ENCODE measurements around the gene ZMIZ2. TPM values are rescaled to one million over a fixed set of nuclear protein-coding genes. Genes with fewer than 3 reads are reported as not detected.
"Not testable (repeated sequence)": the region's sequence is repeated elsewhere in the genome, so short reads cannot be mapped to it uniquely, and the experiment has no call there.

Gene ZMIZ2
- total RNA-seq, 2 donors from 2014 or later, result 23.4 to 38.9 TPM

DNA sequence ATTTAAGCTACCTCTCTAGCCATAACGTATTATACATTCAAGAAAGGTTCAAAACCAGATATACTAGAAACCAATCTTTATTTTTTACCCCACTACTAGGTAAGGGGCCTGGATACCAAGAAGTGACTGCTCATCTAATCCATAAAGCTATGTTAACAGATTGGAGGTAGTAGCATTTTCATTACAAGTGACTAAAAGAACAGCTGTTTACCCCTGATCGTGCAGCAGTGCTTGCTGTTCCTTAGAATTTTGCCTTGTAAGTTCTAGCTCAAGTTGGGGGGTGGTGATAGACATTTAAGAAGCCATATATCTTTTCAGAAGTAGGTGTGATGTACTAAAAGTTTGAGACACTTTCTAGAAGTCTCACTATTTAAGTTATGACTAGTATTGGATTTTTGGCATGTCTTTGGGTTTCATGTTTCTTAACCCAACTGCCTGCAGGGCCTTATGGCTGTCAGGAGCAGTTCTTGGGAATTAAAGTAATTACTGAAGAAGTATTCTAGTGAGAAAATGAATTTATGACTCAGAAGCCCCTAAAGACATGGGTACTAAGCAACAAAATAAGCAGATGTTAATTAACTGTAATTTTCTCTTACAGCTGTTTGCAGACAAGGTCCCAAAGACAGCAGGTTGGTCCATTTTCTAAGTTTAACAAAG lies 50.1 kb downstream of the ZMIZ2 start:
- peaks cover 16 to 25% of the 10 kb centered on the region in 2 donors for H3K4me1 ChIP-seq (ENCODE audit: control insufficient read depth in 1 of 2, low read depth in 2 of 2)
- H3K27ac ChIP-seq, result peak overlapping the region; percentile 4 to 99
- no peaks in the 10 kb centered on the region for H3K9me3 ChIP-seq
- peaks cover 37% of the 10 kb centered on the region for H3K36me3 ChIP-seq
- no peak for DNase-seq (ENCODE audit: low spot score)
- TF ChIP-seq, protein P1, sequence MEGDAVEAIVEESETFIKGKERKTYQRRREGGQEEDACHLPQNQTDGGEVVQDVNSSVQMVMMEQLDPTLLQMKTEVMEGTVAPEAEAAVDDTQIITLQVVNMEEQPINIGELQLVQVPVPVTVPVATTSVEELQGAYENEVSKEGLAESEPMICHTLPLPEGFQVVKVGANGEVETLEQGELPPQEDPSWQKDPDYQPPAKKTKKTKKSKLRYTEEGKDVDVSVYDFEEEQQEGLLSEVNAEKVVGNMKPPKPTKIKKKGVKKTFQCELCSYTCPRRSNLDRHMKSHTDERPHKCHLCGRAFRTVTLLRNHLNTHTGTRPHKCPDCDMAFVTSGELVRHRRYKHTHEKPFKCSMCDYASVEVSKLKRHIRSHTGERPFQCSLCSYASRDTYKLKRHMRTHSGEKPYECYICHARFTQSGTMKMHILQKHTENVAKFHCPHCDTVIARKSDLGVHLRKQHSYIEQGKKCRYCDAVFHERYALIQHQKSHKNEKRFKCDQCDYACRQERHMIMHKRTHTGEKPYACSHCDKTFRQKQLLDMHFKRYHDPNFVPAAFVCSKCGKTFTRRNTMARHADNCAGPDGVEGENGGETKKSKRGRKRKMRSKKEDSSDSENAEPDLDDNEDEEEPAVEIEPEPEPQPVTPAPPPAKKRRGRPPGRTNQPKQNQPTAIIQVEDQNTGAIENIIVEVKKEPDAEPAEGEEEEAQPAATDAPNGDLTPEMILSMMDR (IDR thresholded peaks at IDR 0.05), result no peak
- H3K4me3 ChIP-seq, result peak overlapping the region; percentile 99
- H3K27me3 ChIP-seq (replicated peaks; ENCODE audit: insufficient read depth), result no peaks in the 10 kb centered on the region
- no peak for ATAC-seq (ENCODE audit: insufficient number of reproducible peaks, low FRiP score, low read depth)

DNA sequence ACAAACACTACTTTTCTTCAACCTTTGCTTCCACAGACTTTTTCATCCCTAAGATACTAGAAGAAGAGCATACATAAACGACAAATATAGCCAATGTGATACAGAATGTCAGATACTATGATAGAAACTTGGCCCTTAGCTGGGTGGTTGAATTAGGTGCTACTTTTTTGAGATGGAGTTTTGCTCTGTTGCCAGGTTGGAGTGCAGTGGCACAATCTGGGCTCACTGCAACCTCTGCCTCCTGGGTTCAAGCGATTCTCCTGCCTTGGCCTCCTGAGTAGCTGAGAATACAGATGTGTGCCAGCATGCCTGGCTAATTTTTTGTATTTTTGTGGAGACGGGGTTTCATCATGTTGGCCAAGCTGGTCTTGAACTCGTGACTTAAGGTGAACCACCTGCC lies 51.3 kb downstream of the ZMIZ2 start:
- peaks cover 43% of the 10 kb centered on the region for H3K36me3 ChIP-seq
- peaks cover 16 to 25% of the 10 kb centered on the region in 2 donors for H3K4me1 ChIP-seq (ENCODE audit: control insufficient read depth in 1 of 2, low read depth in 2 of 2)
- DNase-seq (ENCODE audit: low spot score) (no peak), ATAC-seq (ENCODE audit: insufficient number of reproducible peaks, low FRiP score, low read depth) (no peak)
- TF ChIP-seq, protein P1 (IDR thresholded peaks at IDR 0.05), result no peak
- H3K9me3 ChIP-seq, result no peaks in the 10 kb centered on the region
- H3K27ac ChIP-seq, result no peak overlapping the region
- no peak overlapping the region for H3K4me3 ChIP-seq
- H3K27me3 ChIP-seq (replicated peaks; ENCODE audit: insufficient read depth), result no peaks in the 10 kb centered on the region

DNA sequence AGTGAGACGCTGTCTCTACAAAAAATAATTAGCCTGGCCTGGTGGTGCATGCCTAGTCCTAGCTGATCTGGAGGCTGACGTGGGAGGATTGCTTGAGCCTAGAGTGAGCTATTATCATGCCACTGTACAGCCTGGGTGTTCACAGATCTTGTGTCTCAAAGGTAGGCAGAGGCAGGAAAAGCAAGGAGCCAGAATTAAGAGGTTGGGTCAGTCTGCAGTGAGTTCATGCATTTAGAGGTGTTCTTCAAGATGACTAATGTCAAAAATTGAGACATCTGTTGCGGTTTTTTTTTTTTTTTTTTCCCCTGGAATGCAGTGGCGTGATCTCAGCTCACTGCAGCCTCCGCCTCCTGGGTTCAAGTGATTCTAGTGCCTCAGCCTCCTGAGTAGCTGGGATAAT lies 53.2 kb downstream of the ZMIZ2 start:
- no peaks in the 10 kb centered on the region for H3K9me3 ChIP-seq
- TF ChIP-seq, protein P1 (IDR thresholded peaks at IDR 0.05), result no peak
- peaks cover 10 to 25% of the 10 kb centered on the region in 2 donors for H3K4me1 ChIP-seq (ENCODE audit: control insufficient read depth in 1 of 2, low read depth in 2 of 2)
- DNase-seq (ENCODE audit: low spot score) (no peak), ATAC-seq (ENCODE audit: insufficient number of reproducible peaks, low FRiP score, low read depth) (no peak)
- H3K27ac ChIP-seq, result no peak overlapping the region
- H3K4me3 ChIP-seq, result no peak overlapping the region
- no peaks in the 10 kb centered on the region for H3K27me3 ChIP-seq (replicated peaks; ENCODE audit: insufficient read depth)
- H3K36me3 ChIP-seq, result peaks cover 43% of the 10 kb centered on the region

DNA sequence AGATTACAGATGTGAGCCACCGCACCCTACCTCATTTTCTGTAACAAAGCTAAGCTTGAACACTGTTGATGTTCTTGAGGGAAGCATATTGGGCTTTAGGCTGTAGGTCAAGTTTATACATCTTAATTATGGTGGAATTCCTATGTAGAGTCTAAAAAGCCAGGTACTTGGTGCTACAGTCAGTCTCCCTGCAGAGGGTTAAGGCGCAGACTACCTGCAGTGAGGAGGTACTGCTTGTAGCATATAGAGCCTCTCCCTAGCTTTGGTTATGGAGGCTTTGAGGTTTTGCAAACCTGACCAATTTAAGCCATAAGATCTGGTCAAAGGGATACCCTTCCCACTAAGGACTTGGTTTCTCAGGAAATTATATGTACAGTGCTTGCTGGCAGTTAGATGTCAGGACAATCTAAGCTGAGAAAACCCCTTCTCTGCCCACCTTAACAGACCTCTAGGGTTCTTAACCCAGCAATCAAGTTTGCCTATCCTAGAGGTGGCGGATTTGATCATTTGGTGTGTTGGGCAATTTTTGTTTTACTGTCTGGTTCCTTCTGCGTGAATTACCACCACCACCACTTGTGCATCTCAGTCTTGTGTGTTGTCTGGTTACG lies 53.9 kb downstream of the ZMIZ2 start:
- peaks cover 10 to 25% of the 10 kb centered on the region in 2 donors for H3K4me1 ChIP-seq (ENCODE audit: control insufficient read depth in 1 of 2, low read depth in 2 of 2)
- no peak overlapping the region for H3K4me3 ChIP-seq
- H3K9me3 ChIP-seq, result no peaks in the 10 kb centered on the region
- DNase-seq (ENCODE audit: low spot score), result no peak
- TF ChIP-seq, protein P1 (IDR thresholded peaks at IDR 0.05), result no peak
- ATAC-seq (ENCODE audit: insufficient number of reproducible peaks, low FRiP score, low read depth), result no peak
- no peak overlapping the region for H3K27ac ChIP-seq
- peaks cover 43% of the 10 kb centered on the region for H3K36me3 ChIP-seq
- no peaks in the 10 kb centered on the region for H3K27me3 ChIP-seq (replicated peaks; ENCODE audit: insufficient read depth)

DNA sequence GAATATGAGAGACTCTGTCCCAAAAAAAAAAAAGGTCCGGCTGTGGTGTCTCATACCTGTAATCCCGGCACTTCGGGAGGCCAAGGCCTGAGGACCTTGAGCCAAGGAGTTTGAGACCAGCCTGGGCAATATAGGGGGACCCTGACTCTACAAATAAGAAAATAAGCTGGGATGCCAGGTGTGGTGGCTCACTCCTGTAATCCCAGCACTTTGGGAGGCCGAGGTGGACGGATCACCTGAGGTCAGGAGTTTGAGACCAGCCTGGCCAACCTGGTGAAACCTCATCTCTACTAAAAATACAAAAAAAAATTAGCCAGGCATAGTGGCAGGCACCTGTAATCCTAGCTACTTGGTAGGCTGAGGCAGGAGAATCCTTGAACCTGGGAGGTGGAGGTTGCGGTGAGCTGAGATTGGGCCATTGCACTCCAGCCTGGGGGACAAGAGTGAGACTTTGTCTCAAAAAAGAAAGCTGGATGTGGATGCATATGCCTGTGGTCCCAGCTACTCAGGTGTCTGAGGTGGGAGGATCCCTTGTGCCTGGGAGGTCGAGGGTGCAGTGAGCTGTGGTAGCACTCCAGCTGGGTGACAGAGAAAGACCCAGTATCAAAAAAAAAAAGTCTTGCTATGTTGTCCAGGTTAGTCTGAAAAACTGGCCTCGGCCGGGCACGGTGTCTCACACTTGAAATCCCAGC lies 55.3 kb downstream of the ZMIZ2 start:
- Histone ChIP-seq H3K4me1 (ENCODE audit: control insufficient read depth in 1 of 2, low read depth in 2 of 2) (peaks cover 1 to 12% of the 10 kb centered on the region in 2 donors), H3K36me3 (peaks cover 43% of the 10 kb centered on the region)
- not testable (repeated sequence) for H3K9me3 ChIP-seq; H3K27ac ChIP-seq; H3K4me3 ChIP-seq; DNase-seq (ENCODE audit: low spot score); ATAC-seq (ENCODE audit: insufficient number of reproducible peaks, low FRiP score, low read depth); H3K27me3 ChIP-seq (replicated peaks; ENCODE audit: insufficient read depth)

Data from thoracic aorta (tissue), 2 donors.